Transverse colon (tissue), 4 donors: ENCODE results near the gene CBARP. TPM values are rescaled to one million over a fixed set of nuclear protein-coding genes. Genes with fewer than 3 reads are reported as not detected.

Source experiments
- DNase-seq: peaks from one replicate; pipeline ENCODE4 v3.0.0-alpha.2; 2019
- H3K27ac ChIP-seq, 4 donors: fragments of 200-600 bp; sonication (generic); 2 replicates each; pipeline ENCODE4 v1.5.1; 2016 to 2018; ENCODE audit warnings: inconsistent platforms in 4 of 4
- H3K27me3 ChIP-seq: fragments of 200-600 bp; sonication (generic); 2 replicates; pipeline ENCODE4 v1.5.1; 2017; ENCODE audit warnings: inconsistent platforms
- H3K36me3 ChIP-seq, 4 donors: fragments of 200-600 bp; sonication (generic); 2 replicates each; pipeline ENCODE4 v1.5.1; 2017 to 2019; ENCODE audit warnings: inconsistent platforms in 4 of 4
- H3K4me1 ChIP-seq, 4 donors: fragments of 200-600 bp; sonication (generic); 2 replicates each; pipeline ENCODE4 v1.5.1; 2017 to 2020; ENCODE audit warnings: inconsistent platforms in 4 of 4
- H3K4me3 ChIP-seq, 4 donors: fragments of 200-600 bp; sonication (generic); 1 replicate in 1 of 4; 2 replicates in 3 of 4; pipeline versions ENCODE4 v1.5.1 to v1.6.1; 2017 to 2019; ENCODE audit warnings: inconsistent platforms in 4 of 4
- H3K9me3 ChIP-seq, 2 donors: fragments of 200-600 bp; sonication (generic); 2 replicates each; pipeline ENCODE4 v1.5.1; 2017 to 2019; ENCODE audit warnings: inconsistent platforms in 2 of 2
- CTCF ChIP-seq, 5 experiments: fragments of 200-600 bp in 3 of 5; fragments of 450-650 bp in 2 of 5; sonication (generic) in 3 of 5; IDR thresholded peaks; 1 replicate in 2 of 5; 2 replicates in 3 of 5; pipeline ENCODE4 v1.5.1; 2016 to 2017; ENCODE audit warnings: antibody characterized with exemption in 5 of 5, inconsistent platforms in 3 of 5, mild to moderate bottlenecking in 2 of 5, moderate library complexity in 1 of 5
- EP300 ChIP-seq: sonication (generic); formaldehyde crosslinking; IDR thresholded peaks from one replicate; pipeline ENCODE4 v1.6.1; 2017; ENCODE audit warnings: antibody characterized with exemption, low read depth
- POLR2A ChIP-seq: fragments of 450-650 bp; IDR thresholded peaks from one replicate; pipeline ENCODE4 v1.6.1; 2016; ENCODE audit warnings: antibody characterized with exemption, mild to moderate bottlenecking, moderate library complexity
- POLR2AphosphoS5 ChIP-seq, 3 donors: sonication (generic); formaldehyde crosslinking; IDR thresholded peaks; one replicate each; pipeline ENCODE4 v1.6.1; 2016; ENCODE audit warnings: antibody characterized with exemption in 3 of 3
- WGBS, 2 donors: methylation state at CpG; one replicate each; pipeline ENCODE4 v1.1.5; 2018; ENCODE audit warnings: low coverage in 1 of 2; 5-methylcytosine and 5-hydroxymethylcytosine counted together
- in situ Hi-C, 4 donors: fragments of 200-750 bp; cut with MboI; loops; one replicate each; pipeline versions ENCODE4 v1.15.0 to v1.15.1; 2017; ENCODE audit warnings: low sequenced_read_pairs in 3 of 4, low pct_ligation_motif_present in 1 of 4, low pct_unique_long_range_greater_than_20kb in 1 of 4
- intact Hi-C: fragments of 100-400 bp; cut with DNase I; formaldehyde crosslinking; loops from one replicate; pipeline ENCODE4 v1.15.1; 2023; ENCODE audit warnings: low total_unique reads
- total RNA-seq, 4 donors: library from RNA; depleted of rRNA; stranded (reverse); fragments of >200 nt; gene quantifications; one replicate each; pipeline ENCODE4 v1.1.0, GENCODE V29; 2016

The CBARP gene
- total RNA-seq, 4 donors from 2014 or later, result 0.32 to 5.2 (median 0.68) TPM; not detected in 1

- Histone ChIP-seq H3K27me3 (no peaks in the 10 kb centered on the region), H3K4me3 (no peak overlapping the region), H3K9me3 (no peaks in the 10 kb centered on the region), H3K36me3 (peaks cover 0 to 28% (median 13%) of the 10 kb centered on the region in 4 donors), H3K27ac (peak overlapping the region; percentile 98 to 100 (median 100)), H3K4me1 (peaks cover 58 to 72% (median 70%) of the 10 kb centered on the region in 4 donors)
- intact Hi-C loops (no loop called here), in situ Hi-C loops (no loop called here)
- no peak for DNase-seq
- WGBS, 2 donors, result 73 to 77% methylated on average over 12 to 21 of the region's 25 CpGs
- TF ChIP-seq POLR2A (no peak), POLR2AphosphoS5 (IDR thresholded peaks at IDR 0.05) (peak in 1 of 3 donors; percentile 22), CTCF (IDR thresholded peaks at IDR 0.05) (no peak), EP300 (no peak)
These were observed 35.6 kb upstream of the CBARP start for GRCh38 chr19:1273263-1274041.

- DNase-seq, result no peak
- WGBS, 2 donors, result 59 to 67% methylated on average over 18 to 33 of the region's 33 CpGs
- peaks cover 66 to 80% (median 78%) of the 10 kb centered on the region in 4 donors for H3K4me1 ChIP-seq
- H3K9me3 ChIP-seq, result no peaks in the 10 kb centered on the region
- peak overlapping the region in 1 of 4 donors; percentile 71 for H3K4me3 ChIP-seq
- peaks cover 0 to 28% (median 13%) of the 10 kb centered on the region in 4 donors for H3K36me3 ChIP-seq
- intact Hi-C loops, result no loop called here
- H3K27me3 ChIP-seq, result no peaks in the 10 kb centered on the region
- TF ChIP-seq POLR2A, result no peak
- peak in 2 of 3 donors; percentile 7 to 41 for TF ChIP-seq POLR2AphosphoS5 (IDR thresholded peaks at IDR 0.05)
- TF ChIP-seq EP300, result no peak
- peak overlapping the region; percentile 98 to 100 (median 100) for H3K27ac ChIP-seq
- in situ Hi-C loops, result no loop called here
These were observed 34.8 kb upstream of the CBARP start for GRCh38 chr19:1272423-1273262.

GRCh38 chr19:1271528-1272422, 34.0 kb upstream of the CBARP start:
- H3K4me1 ChIP-seq, result peaks cover 72 to 84% (median 80%) of the 10 kb centered on the region in 4 donors
- intact Hi-C loops (no loop called here), in situ Hi-C loops (no loop called here)
- peaks cover 0 to 28% (median 13%) of the 10 kb centered on the region in 4 donors for H3K36me3 ChIP-seq
- no peak for DNase-seq
- H3K9me3 ChIP-seq, result no peaks in the 10 kb centered on the region
- no peaks in the 10 kb centered on the region for H3K27me3 ChIP-seq
- H3K27ac ChIP-seq, result peak overlapping the region; percentile 98 to 100 (median 100)
- H3K4me3 ChIP-seq, result peak overlapping the region in 1 of 4 donors; percentile 71
- TF ChIP-seq EP300, result no peak
- TF ChIP-seq POLR2A, result no peak
- 69 to 100% methylated on average over 5 to 37 of the region's 37 CpGs for WGBS, 2 donors

- peaks cover 67 to 84% (median 80%) of the 10 kb centered on the region in 4 donors for H3K4me1 ChIP-seq
- in situ Hi-C loops, result no loop called here
- H3K9me3 ChIP-seq, result no peaks in the 10 kb centered on the region
- intact Hi-C loops, result no loop called here
- peak overlapping the region in 3 of 4 donors; percentile 71 to 85 (median 76) for H3K4me3 ChIP-seq
- H3K36me3 ChIP-seq, result peaks cover 0 to 28% (median 13%) of the 10 kb centered on the region in 4 donors
- WGBS, 2 donors, result 46 to 94% methylated on average over 2 to 24 of the region's 26 CpGs
- peak overlapping the region; percentile 98 to 100 (median 100) for H3K27ac ChIP-seq
- no peak for DNase-seq
- TF ChIP-seq CTCF (IDR thresholded peaks at IDR 0.05) (no peak), POLR2A (no peak)
- no peaks in the 10 kb centered on the region for H3K27me3 ChIP-seq
These were observed 33.2 kb upstream of the CBARP start for GRCh38 chr19:1270854-1271527.
